ENCODE results near the gene NELFCD. TPM values are rescaled to one million over a fixed set of nuclear protein-coding genes. Genes with fewer than 3 reads are reported as not detected.
A peak's percentile ranks its signal among the peaks of the same experiment; 100 is the strongest.

The NELFCD gene
- polyA plus RNA-seq, 3 donors, result 49.0 to 74.8 (median 50.1) TPM

GRCh38 chr20:59017493-59018231 is 36.6 kb downstream of the NELFCD start:
- Histone ChIP-seq H3K4me3 (replicated peaks in 1 of 3; ENCODE audit: low read depth in 2 of 3, low read length in 3 of 3) (no peak overlapping the region), H3K9ac (ENCODE audit: insufficient read depth, low read length, poor library complexity, severe bottlenecking) (no peak overlapping the region), H3K79me2 (ENCODE audit: insufficient read depth, low read length) (no peaks in the 10 kb centered on the region), H3K27me3 (ENCODE audit: control insufficient read depth in 2 of 2, insufficient read depth in 2 of 2, low read length in 2 of 2) (no peaks in the 10 kb centered on the region), H3K4me1 (ENCODE audit: control insufficient read depth in 1 of 2, insufficient read depth in 2 of 2, low read length in 2 of 2) (peaks cover 4 to 10% of the 10 kb centered on the region in 2 donors), H4K20me1 (ENCODE audit: insufficient read depth, low read length) (peaks cover 27% of the 10 kb centered on the region), H3K4me2 (replicated peaks; ENCODE audit: extremely low read depth, low read length, poor library complexity, severe bottlenecking) (no peak overlapping the region), H3K9me3 (replicated peaks in 1 of 2; ENCODE audit: control insufficient read depth in 1 of 2, insufficient read depth in 1 of 2, low read length in 2 of 2) (no peaks in the 10 kb centered on the region), H3K36me3 (replicated peaks in 1 of 2; ENCODE audit: control insufficient read depth in 1 of 2, insufficient read depth in 2 of 2, low read length in 2 of 2) (peaks cover 2 to 18% of the 10 kb centered on the region in 2 donors), H3K27ac (ENCODE audit: low read depth in 1 of 2, low read length in 2 of 2) (no peak overlapping the region), H2AFZ (ENCODE audit: insufficient read depth, low read depth, low read length, poor library complexity, severe bottlenecking) (no peak overlapping the region)
- Mint-ChIP-seq H3K36me3 (peaks cover 42 to 59% of the 10 kb centered on the region in 2 donors), H3K27me3 (ENCODE audit: low read depth in 3 of 3) (peaks cover 5 to 16% (median 10%) of the 10 kb centered on the region in 3 donors), H3K27ac (peak overlapping the region in 3 of 7 donors; percentile 7 to 75 (median 72)), H3K4me1 (peaks cover 26% of the 10 kb centered on the region), H3K9me3 (no peaks in the 10 kb centered on the region), H3K4me3 (no peak overlapping the region)
- WGBS (ENCODE audit: insufficient coverage), result 95% methylated on average over 9 of the region's 16 CpGs
- no peak for DNase-seq
- TF ChIP-seq CTCF (IDR thresholded peaks at IDR 0.05), result no peak
- intact Hi-C loops (cut with micrococcal nuclease), result no loop called here

GRCh38 chr20:59018817-59019216 is 37.8 kb downstream of the NELFCD start:
- Mint-ChIP-seq H3K36me3 (peaks cover 46 to 64% of the 10 kb centered on the region in 2 donors), H3K27ac (peak overlapping the region in 1 of 7 donors; percentile 59), H3K4me3 (no peak overlapping the region), H3K4me1 (peaks cover 26% of the 10 kb centered on the region), H3K27me3 (ENCODE audit: low read depth in 3 of 3) (peaks cover 0 to 12% (median 9%) of the 10 kb centered on the region in 3 donors), H3K9me3 (no peaks in the 10 kb centered on the region)
- TF ChIP-seq CTCF (IDR thresholded peaks at IDR 0.05), result no peak
- Histone ChIP-seq H3K9ac (ENCODE audit: insufficient read depth, low read length, poor library complexity, severe bottlenecking) (peak overlapping the region; percentile 27), H4K20me1 (ENCODE audit: insufficient read depth, low read length) (peaks cover 38% of the 10 kb centered on the region), H3K9me3 (replicated peaks in 1 of 2; ENCODE audit: control insufficient read depth in 1 of 2, insufficient read depth in 1 of 2, low read length in 2 of 2) (no peaks in the 10 kb centered on the region), H3K4me1 (ENCODE audit: control insufficient read depth in 1 of 2, insufficient read depth in 2 of 2, low read length in 2 of 2) (peaks cover 4 to 10% of the 10 kb centered on the region in 2 donors), H3K4me2 (replicated peaks; ENCODE audit: extremely low read depth, low read length, poor library complexity, severe bottlenecking) (no peak overlapping the region), H3K27ac (ENCODE audit: low read depth in 1 of 2, low read length in 2 of 2) (no peak overlapping the region), H3K79me2 (ENCODE audit: insufficient read depth, low read length) (peaks cover 1% of the 10 kb centered on the region), H3K36me3 (replicated peaks in 1 of 2; ENCODE audit: control insufficient read depth in 1 of 2, insufficient read depth in 2 of 2, low read length in 2 of 2) (peaks cover 14 to 29% of the 10 kb centered on the region in 2 donors), H2AFZ (ENCODE audit: insufficient read depth, low read depth, low read length, poor library complexity, severe bottlenecking) (no peak overlapping the region), H3K27me3 (ENCODE audit: control insufficient read depth in 2 of 2, insufficient read depth in 2 of 2, low read length in 2 of 2) (no peaks in the 10 kb centered on the region), H3K4me3 (replicated peaks in 1 of 3; ENCODE audit: low read depth in 2 of 3, low read length in 3 of 3) (no peak overlapping the region)
- 98% methylated on average over 7 of the region's 10 CpGs for WGBS (ENCODE audit: insufficient coverage)
- no peak for DNase-seq
- intact Hi-C loops (cut with micrococcal nuclease), result no loop called here
